Colonic mucosa (tissue), 4 donors: ENCODE results near the gene RAB4B. TPM values are rescaled to one million over a fixed set of nuclear protein-coding genes. Genes with fewer than 3 reads are reported as not detected.
A peak's percentile ranks its signal among the peaks of the same experiment; 100 is the strongest.
"Not testable (repeated sequence)": the region's sequence is repeated elsewhere in the genome, so short reads cannot be mapped to it uniquely, and the experiment has no call there.

Source experiments
- DNase-seq: peaks from one replicate; pipeline ENCODE4 v3.0.0-alpha.2; 2020
- H3K27ac ChIP-seq: fragments of 200-600 bp; one replicate; pipeline ENCODE4 v1.8.0; 2021
- H3K27me3 ChIP-seq: fragments of 200-600 bp; one replicate; pipeline ENCODE4 v1.8.0; 2021
- H3K36me3 ChIP-seq: fragments of 200-600 bp; one replicate; pipeline ENCODE4 v1.8.0; 2021
- H3K4me1 ChIP-seq: fragments of 200-600 bp; one replicate; pipeline ENCODE4 v1.8.0; 2021; ENCODE audit warnings: mild to moderate bottlenecking
- H3K4me3 ChIP-seq: fragments of 200-600 bp; one replicate; pipeline ENCODE4 v1.8.0; 2021
- H3K9ac ChIP-seq, 2 donors: one replicate each; pipeline ENCODE4 v1.7.0; 2013; ENCODE audit warnings: control low read depth in 2 of 2, low read depth in 2 of 2, low read length in 2 of 2
- H3K9me3 ChIP-seq: fragments of 200-600 bp; one replicate; pipeline ENCODE4 v1.8.0; 2021
- CTCF ChIP-seq: fragments of 200-600 bp; IDR thresholded peaks from one replicate; pipeline ENCODE4 v1.8.0; 2022; ENCODE audit warnings: antibody characterized with exemption, mild to moderate bottlenecking
- intact Hi-C: fragments of 100-400 bp; cut with DNase I; formaldehyde crosslinking; loops from one replicate; pipeline ENCODE4 v1.14.1; 2022
- total RNA-seq, 2 donors: library from RNA; stranded (reverse); fragmentation: NEBNext Ultra II Directional in 1 of 2; extraction: Animal tissue kit (Norgen Biotek cat#: 25700) in 1 of 2; gene quantifications; one replicate each; pipeline ENCODE4 v1.2.1, GENCODE V29; 2021
- donor health status: healthy.
- donor health status: DM: no; HTN: no; CAD: no.
- donor health status: DM: no; HTN: no; CAD: no.

RAB4B gene
- total RNA-seq, result 10 to 100 TPM; 42.3 to 53.4 TPM

- intact Hi-C loops, result no loop called here
- Histone ChIP-seq H3K4me1 (peaks cover 3% of the 10 kb centered on the region), H3K9ac (peak within 1 kb of the TSS; percentile 70 to 99), H3K27ac (peak within 1 kb of the TSS; percentile 98), H3K27me3 (no peaks in the 10 kb centered on the region), H3K4me3 (peak within 1 kb of the TSS; percentile 65), H3K36me3 (no peaks in the 10 kb centered on the region), H3K9me3 (no peaks in the 10 kb centered on the region)
- no peak for TF ChIP-seq CTCF
- peak; percentile 100 for DNase-seq
Measured at GRCh38 chr19:40777937-40778705, at the start of gene RAB4B. Gene RAB4B, plus strand, starts transcription at chr19:40778247. Its CDS starts 129 bp downstream, at chr19:40778376.

GRCh38 chr19:40730065-40730464 is 48.0 kb upstream of the RAB4B start:
- intact Hi-C loops, result not testable (repeated sequence)
- H3K36me3 ChIP-seq, result peaks cover 14% of the 10 kb centered on the region

GRCh38 chr19:40732304-40732703 is 45.7 kb upstream of the RAB4B start:
- H3K27ac ChIP-seq, H3K9ac ChIP-seq, H3K9me3 ChIP-seq, H3K4me1 ChIP-seq, H3K4me3 ChIP-seq, intact Hi-C loops, H3K27me3 ChIP-seq, DNase-seq: not testable (repeated sequence)
- H3K36me3 ChIP-seq, result peaks cover 14% of the 10 kb centered on the region

More at GRCh38 chr19:40730065-40730464, 48.0 kb upstream of the RAB4B start:
- H3K9ac ChIP-seq, DNase-seq, H3K27ac ChIP-seq, H3K4me3 ChIP-seq, H3K4me1 ChIP-seq, H3K27me3 ChIP-seq, H3K9me3 ChIP-seq: not testable (repeated sequence)

GRCh38 chr19:40733149-40733548 is 44.9 kb upstream of the RAB4B start:
- no peak overlapping the region for H3K27ac ChIP-seq
- no peaks in the 10 kb centered on the region for H3K27me3 ChIP-seq
- no peak for DNase-seq
- no peaks in the 10 kb centered on the region for H3K9me3 ChIP-seq
- H3K36me3 ChIP-seq, result peaks cover 7% of the 10 kb centered on the region
- no peaks in the 10 kb centered on the region for H3K4me1 ChIP-seq
- intact Hi-C loops, result no loop called here
- H3K9ac ChIP-seq, result no peak overlapping the region
- H3K4me3 ChIP-seq, result no peak overlapping the region
- no peak for TF ChIP-seq CTCF

GRCh38 chr19:40735013-40735771 is 42.9 kb upstream of the RAB4B start:
- TF ChIP-seq CTCF, result no peak
- Histone ChIP-seq H3K27ac (peak overlapping the region; percentile 47), H3K9ac (peak overlapping the region in 1 of 2 donors; percentile 70), H3K9me3 (no peaks in the 10 kb centered on the region), H3K36me3 (peaks cover 7% of the 10 kb centered on the region), H3K4me3 (no peak overlapping the region), H3K4me1 (no peaks in the 10 kb centered on the region), H3K27me3 (no peaks in the 10 kb centered on the region)
- intact Hi-C loops, result no loop called here
- no peak for DNase-seq

GRCh38 chr19:40736661-40737060 is 41.4 kb upstream of the RAB4B start:
- no peaks in the 10 kb centered on the region for H3K9me3 ChIP-seq
- TF ChIP-seq CTCF, result no peak
- intact Hi-C loops, result no loop called here
- no peak overlapping the region for H3K27ac ChIP-seq
- no peaks in the 10 kb centered on the region for H3K4me1 ChIP-seq
- no peaks in the 10 kb centered on the region for H3K27me3 ChIP-seq
- no peak overlapping the region for H3K9ac ChIP-seq
- peaks cover 7% of the 10 kb centered on the region for H3K36me3 ChIP-seq
- no peak for DNase-seq
- H3K4me3 ChIP-seq, result no peak overlapping the region
